Suppressor macrophage (primary cell): ENCODE data around the gene PPIL6.

ENCODE experiments used
- DNase-seq, 4 experiments: peaks; one replicate each; pipeline ENCODE4 v3.0.0-alpha.2; 2020 to 2022

The PPIL6 gene

DNA sequence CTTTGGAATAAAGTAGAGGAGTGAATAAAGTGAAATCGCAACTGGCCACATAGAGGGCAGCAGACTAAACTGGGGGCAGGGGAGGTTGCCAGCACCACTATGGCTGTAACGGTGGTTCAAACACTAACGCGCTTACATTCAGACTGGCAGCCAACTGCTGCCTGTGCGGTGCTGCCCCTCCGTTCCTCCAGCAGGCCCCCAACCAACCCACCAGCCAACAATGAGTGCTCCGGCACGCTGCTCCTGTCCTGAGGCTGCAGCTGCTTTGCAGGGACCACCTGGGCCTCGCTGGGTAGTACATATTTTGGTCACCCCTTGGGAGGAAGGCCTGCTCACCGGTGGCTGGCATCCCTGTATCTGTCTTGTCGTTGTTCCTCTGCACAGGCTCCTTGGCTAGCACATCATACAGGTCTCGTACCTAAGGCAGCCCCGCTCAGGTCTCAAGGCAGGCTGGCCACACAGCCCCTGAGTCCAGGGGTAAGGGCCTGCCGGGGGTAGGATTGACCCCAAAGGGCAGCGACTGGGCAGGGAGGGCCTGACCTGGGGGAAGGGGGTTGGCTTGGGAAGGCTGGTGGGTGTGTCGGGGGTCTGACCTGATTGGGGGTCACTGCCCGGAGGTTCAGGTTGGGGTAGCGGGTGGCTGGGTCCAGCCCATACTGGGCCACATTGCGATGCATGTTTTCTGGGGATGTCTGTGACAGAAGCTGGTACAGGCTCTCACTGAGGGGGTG lies 8.8 kb upstream of the PPIL6 start:
- no peak for DNase-seq

DNA sequence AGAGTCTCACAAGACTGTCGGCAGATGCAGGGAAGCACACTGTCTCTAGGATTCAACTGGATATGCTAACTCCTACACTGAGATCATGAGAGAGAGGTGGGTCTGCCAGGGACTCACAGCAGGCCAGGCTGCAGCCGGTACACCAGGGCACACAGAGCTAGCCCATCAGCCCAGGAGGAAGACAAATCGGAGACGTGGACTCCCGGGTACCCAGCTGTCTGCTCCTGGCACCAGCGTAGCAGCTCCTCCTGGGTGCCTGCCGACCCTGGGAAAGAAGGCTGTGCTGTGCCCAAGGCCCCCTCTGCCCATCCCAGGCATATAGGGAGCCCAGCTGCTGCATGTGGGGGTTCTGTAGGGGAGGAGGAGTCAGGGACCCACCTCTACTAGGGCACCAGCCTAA lies 8.2 kb upstream of the PPIL6 start:
- DNase-seq, result no peak

DNA sequence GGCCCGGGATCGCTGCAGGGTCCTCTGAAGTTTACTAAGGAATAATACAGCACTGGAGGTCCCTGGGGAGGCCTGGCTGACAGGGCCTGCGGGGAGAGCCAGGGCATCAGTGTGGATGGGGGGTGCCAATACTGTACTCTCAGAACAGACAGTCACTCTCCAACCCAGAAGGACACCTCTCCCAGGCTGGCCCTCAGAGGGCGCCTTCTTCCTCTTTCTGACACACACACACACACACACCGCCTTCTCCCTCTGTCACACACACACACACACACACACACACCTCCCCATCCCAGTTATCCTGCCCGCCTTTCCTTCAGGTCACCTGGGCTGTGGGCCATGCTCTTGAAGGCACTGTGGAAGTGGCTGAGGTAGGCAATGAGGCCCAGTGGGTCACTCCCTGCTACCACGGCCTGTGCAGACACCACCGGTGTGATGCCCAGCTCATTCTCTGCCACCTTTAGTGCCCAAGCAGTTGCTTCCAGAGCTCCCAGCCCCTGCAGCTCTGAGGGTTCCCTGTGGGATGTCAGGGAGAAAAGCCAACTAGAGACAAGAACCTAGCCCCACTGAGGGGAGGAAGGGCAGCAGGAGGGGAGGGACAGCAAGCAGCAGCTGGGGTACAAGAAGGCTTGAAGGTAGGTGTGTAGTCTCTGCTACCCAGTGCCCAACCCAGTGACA lies 7.6 kb upstream of the PPIL6 start:
- DNase-seq, result peak in 3 of 4 experiments; percentile 43 to 55 (median 54)

DNA sequence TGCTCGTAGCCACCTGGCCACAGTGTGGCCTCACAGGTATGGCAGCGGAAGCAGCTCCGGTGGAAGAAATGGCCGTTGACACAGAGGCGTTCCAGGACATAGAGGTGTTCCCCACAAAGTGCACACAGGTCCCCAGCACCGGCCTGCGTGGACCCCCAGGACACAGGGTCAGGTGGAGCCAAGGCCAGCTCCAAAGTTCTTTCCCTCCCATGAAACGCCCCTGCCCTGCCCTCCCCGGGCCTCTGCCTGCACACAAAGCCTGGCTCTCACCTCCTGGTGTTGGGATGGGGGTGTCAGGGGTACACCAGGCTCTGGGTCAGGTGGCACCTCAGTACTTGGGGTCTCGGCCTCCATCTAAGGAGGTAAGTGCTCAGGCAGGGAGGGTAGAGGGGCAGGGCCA lies 6.7 kb upstream of the PPIL6 start:
- no peak for DNase-seq

DNA sequence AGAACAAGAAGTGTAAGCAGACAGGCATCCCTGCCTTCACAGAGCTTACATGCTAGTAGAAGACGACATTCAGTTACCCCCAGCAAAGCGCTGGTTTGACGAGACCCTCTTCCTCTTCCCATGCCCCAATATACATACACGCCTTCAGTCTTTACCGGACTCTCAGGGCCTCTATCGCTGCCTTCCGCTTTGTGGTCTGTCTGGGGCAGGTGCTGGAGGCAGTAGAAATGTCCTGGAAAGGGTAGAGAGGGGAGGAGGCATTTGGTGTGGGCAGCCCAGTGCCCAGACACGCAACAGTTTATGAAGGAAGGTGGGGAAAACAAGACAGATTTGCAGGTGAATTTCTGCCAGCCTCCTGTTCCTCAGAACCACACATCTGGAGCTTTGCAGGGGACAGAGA lies 6.1 kb upstream of the PPIL6 start:
- DNase-seq, result no peak

DNA sequence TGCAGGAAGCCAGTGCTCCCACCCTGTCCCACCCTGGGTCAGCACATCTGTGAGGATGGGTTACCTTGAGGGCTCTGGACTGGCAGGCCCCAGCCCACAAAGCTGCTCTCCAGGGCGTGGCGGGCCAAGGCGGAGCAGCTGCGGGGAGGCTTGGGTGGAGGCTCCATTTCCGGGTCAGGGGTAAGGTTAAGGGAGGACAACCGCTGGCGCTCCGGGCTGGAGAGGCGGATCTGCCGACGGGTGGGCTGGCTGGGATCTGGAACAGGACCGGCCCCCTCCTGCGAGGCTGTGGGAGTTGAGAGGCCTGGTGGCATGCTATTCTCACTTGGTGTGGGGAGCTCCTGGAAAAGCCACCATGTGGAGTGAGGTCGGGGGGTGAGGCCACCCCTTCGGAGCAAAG lies 5.6 kb upstream of the PPIL6 start:
- no peak for DNase-seq

DNA sequence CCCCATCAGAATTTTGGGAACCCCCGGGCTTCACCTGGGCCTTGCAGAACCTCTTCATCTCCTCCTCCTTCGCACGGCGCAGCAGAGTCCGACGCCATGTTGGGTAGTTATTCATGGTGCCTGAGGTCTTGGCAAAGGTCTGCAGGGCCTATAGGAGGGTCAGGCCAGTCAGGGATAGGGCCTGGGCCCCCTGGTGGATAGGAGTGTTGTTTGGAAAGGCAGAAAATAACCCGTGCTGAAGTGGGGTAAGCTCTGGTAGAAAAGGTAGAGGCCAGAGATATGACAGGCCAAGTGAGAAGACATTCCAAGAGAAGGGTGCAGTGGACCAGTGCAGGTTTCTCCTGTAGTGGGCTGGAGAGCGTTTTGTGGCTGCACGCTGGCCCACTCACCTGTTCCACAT lies 5.0 kb upstream of the PPIL6 start:
- no peak for DNase-seq

DNA sequence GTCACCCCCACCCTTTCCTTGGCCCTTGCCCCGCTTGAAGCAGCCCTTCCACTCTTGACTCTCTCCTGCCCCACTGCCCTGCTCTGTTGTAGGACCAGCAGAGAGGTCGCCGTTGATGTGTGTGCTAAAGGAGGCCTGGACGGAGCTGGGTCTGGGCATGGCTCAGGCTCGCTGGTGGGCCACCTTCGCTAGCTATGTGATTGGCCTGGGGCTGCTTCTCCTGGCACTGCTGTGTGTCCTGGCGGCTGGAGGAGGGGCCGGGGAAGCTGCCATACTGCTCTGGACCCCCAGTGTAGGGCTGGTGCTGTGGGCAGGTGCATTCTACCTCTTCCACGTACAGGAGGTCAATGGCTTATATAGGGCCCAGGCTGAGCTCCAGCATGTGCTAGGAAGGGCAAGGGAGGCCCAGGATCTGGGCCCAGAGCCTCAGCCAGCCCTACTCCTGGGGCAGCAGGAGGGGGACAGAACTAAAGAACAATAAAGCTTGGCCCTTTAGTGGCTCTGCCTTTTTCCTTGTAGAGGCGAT lies 3.1 kb upstream of the PPIL6 start:
- no peak for DNase-seq

DNA sequence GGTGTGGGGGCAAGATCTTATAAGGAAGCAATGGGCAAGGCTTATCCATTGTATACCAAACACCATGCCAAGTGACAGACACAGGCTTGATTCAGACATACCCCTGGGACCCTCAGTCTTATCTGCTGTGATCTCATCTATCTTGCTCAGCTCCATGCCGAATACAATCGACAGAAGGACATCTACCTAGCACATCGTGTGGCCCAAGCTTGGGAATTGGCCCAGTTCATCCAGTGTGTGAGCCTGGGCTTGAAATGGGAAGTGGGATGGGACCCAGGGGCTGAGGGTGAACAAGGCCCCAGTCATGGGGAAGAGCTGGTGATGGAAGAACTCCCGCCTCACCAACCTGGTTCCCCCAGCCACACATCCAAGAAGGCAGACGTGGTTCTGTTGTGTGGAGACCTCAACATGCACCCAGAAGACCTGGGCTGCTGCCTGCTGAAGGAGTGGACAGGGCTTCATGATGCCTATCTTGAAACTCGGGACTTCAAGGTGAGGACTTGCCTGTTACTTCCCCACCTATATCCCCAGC lies 2.0 kb upstream of the PPIL6 start:
- no peak for DNase-seq

DNA sequence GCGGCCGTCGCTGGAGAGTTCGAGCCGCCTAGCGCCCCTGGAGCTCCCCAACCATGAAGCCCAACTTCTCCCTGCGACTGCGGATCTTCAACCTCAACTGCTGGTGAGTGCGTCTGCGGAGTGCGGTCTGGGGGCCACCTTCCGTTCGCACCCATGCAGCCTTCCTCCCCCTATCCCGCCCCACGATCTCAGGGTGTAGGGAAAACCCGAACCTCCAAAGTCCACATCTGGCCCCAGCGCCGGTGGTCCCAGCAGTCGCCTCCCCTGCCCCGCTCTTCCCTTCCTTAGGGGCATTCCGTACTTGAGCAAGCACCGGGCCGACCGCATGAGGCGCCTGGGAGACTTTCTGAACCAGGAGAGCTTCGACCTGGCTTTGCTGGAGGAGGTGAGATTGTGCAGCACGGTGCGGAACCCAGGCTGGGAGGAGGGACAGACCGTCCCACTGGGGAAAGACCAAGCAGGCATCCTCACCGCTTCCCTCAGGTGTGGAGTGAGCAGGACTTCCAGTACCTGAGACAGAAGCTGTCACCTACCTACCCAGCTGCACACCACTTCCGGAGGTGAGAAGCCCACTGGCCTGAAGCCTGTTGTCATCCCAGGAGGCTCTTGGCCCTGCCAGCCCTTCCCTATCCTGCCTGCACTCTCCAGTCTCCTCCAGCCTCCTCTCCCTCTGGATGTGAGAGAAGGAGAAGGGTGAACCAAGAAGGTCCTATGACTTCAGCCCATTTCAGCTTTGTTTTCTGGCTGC lies 815 bp upstream of the PPIL6 start:
- peak in 3 of 4 experiments; percentile 49 to 72 (median 52) for DNase-seq

DNA sequence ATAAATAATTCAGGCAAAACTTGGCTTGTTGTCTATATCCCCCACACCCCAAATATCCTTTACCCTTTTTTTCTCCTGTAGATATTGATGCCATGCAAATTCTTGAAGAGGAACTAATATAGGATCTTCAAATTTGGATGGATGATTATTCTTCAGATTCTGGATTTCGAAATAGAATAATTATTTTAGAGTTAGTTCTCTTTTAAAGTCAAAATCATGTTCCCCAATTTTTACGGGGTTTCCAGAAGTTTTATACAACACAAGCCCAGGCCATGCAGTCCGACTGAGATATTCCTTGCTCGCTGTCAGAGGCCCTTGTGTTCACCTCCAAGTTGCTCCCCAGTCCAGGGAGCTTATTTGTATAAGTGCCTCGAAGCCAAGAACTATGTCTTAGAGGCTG lies 4.4 kb downstream of the PPIL6 start:
- peak in 2 of 4 experiments; percentile 38 to 40 for DNase-seq

DNA sequence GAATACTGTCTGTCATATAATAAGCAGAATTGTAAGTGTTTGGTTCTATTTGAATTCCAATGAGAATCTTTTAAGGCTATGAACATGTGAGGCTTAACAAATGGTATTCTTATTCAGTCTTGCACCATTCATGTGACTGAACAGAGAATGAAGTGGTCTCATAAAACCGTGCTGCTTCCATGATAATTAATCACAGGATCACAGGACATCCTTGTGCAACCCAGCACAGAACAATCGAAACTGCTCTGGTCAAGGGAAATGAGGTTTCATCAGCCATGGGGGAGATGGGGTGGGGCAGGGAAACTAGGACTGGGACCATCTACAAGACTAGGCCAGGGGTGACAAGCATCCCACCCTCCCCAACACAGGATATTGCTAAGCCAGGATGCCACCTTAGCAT lies 6.0 kb downstream of the PPIL6 start:
- DNase-seq, result peak; percentile 42 to 78 (median 66)

DNA sequence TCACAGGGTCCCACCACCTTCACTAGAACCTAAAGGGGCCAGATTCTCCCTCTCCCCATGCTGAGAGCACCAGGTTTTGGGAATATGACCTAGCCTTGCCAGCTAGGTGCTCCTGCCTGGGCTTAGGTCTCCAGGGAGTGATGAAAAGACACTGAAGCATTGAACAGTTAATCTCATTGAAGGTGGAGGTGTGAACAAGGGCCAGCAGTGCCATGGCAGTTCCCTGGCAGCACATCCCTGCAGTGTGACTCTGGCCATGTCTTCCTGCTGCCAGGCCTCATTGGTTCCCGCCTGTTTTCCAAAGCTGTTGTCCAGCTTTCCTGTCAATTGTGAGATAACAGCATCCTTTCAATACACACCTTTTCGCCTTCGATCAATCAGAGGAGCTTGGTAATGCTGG lies 10.9 kb downstream of the PPIL6 start:
- DNase-seq, result no peak

DNA sequence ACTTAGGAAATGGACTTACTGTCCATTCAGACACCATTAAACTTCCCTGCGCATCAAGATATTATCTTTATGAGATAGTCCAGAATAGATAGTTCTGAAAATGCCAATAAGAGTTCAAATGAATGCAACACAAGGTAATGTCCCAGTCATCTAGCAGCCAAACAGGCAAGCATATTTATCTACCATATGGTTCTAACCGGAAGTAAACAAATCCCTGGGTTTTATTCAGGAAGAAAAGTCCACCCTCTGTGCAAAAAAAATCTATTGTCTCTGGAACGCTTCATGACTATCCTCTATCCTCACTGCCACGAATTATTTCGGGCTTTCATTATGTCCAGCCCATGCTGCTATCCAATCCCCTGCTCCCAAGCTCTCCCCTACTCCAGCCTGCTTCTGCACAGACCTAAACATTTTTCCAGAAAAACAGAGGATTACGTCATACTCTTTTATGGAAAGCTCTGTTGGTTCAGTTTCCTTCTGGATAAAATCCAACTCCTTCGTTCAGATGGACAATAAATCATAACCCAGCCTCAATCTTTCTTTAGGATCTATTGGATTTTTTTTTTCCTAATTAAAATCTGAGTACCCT lies 11.4 kb downstream of the PPIL6 start:
- no peak for DNase-seq

DNA sequence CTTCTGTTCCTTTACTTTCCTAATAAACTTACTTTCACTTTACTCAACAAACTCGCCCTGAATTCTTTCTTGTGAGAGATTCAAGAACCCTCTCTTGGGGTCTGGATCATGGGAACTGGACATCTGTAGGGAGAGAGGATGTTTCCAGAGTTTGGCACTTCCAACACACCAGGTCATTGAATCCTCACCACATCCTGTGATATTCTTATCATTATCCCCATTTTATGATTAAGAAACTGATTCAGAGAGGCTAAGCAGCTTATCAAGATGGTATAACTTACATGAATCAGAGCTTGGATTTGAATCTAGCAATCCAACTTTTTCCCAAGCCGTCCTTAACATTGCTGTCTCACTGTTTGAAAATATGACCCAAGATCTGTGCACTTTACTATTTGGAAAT lies 15.5 kb downstream of the PPIL6 start:
- DNase-seq, result no peak

DNA sequence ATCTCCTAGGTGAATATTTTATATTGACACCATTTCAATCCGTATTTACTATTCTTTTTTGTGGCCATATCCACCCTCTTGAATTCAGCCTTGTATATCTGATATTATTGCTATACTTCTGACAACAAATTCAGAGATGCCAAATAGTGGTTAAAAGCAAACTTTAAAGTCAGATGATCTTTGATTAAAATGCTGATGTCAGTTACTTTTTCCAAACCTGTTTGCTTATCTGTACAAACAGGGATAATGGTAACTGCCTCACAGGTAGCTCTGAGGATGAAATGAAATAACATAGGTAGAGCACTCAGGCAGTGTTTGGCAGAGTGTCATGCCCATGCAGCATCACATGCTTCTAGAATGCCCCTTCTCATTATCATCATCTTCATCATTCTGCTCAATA lies 19.2 kb downstream of the PPIL6 start:
- DNase-seq, result no peak

DNA sequence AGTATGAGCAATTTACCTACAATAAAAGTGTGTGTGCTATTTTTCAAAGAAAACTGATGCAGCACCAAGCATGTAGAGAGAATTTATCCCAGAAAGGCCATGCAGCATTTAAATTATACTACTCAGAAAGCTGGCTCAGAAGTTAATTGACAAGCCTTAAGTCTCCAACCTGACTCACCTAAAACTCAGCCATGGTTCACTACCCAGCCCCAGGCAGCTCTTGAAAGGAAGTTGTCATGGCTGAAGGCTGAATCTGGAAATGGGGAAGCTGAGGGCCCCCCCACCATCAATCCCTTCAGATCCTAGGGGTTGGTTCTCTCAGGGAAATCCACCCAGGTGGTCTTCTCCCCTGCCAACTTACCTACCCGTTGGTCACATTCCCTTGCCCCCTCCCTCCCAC lies 19.7 kb downstream of the PPIL6 start:
- peak in 2 of 4 experiments; percentile 16 to 22 for DNase-seq

DNA sequence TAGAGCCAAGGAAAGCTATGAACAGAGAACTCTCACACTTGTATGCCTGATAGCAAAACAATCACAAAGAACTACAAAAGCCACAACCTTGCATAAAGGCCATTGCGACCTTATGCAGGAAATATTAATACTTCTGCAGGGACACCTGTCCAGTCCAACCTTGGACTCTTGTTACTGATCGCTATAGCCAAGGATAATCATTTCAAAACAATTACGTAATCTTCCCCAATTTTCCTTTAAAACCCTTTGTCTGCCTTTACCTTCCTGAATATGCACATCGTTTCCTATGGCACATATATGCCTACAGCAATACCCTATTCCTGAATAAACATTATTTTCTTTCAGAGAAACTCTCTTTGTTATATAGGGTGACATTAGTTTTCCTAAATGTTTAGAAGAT lies 22.8 kb downstream of the PPIL6 start:
- DNase-seq, result no peak

DNA sequence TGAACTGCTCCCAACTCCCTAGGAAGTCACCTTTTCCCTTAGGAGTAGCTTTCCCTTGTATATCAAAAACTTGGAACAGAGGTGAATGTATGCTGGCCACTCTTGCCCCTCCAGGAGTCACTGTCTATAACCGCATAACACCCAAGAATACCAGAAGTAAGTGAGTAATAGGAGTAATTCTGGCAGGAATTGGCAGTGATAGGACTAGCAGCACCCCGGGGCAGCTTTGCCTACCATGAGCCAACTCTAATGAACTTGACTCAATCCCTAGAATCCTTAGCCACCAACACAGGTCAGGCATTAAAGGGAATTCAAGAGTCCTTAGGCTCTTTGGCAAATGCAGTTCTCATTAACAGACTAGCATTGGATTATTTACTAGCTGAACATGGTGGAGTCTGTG lies 29.4 kb downstream of the PPIL6 start:
- DNase-seq, result no peak

DNA sequence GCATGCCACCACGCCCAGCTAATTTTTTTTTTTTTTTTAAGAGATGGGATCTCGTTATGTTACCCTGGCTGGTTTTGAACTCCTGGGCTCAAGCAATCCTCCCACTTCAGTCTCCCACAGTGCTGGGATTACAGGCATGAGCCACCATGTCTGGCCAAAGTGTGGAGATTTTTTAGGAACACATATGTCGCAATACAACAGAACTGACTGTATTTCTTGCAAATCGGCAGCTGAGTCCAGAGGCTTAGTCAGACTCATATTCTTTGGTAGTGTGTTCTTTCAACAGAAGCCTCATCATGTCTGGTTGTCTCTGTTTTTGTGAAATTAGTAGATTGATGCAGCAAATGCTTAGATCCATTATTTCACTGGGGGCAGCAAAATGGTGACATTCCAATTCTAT lies 34.2 kb downstream of the PPIL6 start:
- DNase-seq, result peak; percentile 56 to 90 (median 78)

DNA sequence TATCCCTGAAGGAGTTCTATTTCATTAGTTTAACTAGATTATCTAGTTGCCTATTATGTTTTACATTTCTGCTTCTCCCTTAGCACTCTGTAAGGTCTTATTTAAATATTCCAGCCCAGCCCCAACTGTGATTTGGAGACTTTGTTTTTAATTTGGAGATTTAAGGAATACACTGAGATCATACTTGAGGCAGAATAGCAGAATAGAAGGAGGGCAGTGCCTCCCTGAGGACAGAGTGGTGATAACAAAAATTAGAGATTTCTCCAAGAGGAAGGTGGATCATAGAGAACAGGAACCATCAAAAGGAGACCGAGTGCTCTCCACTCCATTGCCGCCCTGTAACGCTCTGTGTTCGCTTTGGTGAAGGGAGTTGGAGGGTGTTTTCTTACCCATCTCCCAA lies 43.4 kb downstream of the PPIL6 start:
- DNase-seq, result peak; percentile 69 to 82 (median 74)

DNA sequence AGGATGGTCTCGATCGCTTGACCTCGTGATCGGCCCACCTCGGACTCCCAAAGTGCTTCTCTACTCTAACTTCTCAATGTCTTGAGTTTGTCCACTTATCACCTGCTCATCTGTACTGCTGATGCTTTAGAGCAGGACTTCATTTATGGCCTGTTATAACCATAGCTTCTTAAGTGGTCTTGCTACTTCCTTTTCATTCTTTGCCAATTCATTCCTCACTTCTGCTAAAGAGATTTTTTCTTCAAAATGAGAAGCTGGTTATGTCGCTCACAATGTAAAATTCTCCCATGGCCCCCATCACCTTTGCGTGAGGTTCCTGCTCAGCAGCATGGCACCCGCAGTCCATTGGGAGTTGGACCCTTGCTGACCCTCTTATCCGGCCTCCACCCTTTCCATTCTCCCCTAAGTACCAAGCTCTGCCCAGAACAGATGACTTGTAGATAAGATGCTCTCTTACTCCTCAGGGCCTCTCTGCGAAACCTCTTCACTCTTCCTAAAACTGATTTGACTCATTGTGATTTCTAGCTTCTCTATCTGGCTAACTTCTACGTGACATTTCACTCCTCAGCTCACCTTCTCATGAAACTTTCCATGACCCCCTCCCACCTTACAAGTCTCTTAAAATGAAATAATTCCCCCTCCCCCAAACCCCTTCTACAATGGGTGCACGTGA lies 44.2 kb downstream of the PPIL6 start:
- DNase-seq, result no peak
